Smooth muscle cell (in vitro differentiated cells): ENCODE measurements around the gene SLC35F6. TPM values are rescaled to one million over a fixed set of nuclear protein-coding genes. Genes with fewer than 3 reads are reported as not detected.
A peak's percentile ranks its signal among the peaks of the same experiment; 100 is the strongest.

Experiments
- DNase-seq: peaks from one replicate; lab custom pipeline; 2025; ENCODE audit not compliant: unreplicated experiment; lab: John Stamatoyannopoulos, UW
- H2AFZ ChIP-seq: fragments of 200-600 bp; sonication (generic); 2 replicates; pipeline ENCODE4 v1.6.0; 2016; ENCODE audit warnings: antibody characterized with exemption, low read depth, mild to moderate bottlenecking
- H3F3A ChIP-seq: fragments of 200-600 bp; sonication (generic); 2 replicates; pipeline ENCODE4 v1.6.0; 2017; ENCODE audit warnings: antibody characterized with exemption, low read depth
- H3K27ac ChIP-seq: fragments of 200-600 bp; sonication (generic); 2 replicates; pipeline ENCODE4 v1.5.1; 2016; ENCODE audit warnings: low read depth, mild to moderate bottlenecking
- H3K27me3 ChIP-seq: fragments of 200-600 bp; sonication (generic); 2 replicates; pipeline ENCODE4 v1.6.1; 2016; ENCODE audit warnings: low read depth, mild to moderate bottlenecking
- H3K36me3 ChIP-seq: fragments of 200-600 bp; sonication (generic); 2 replicates; pipeline ENCODE4 v1.5.1; 2016; ENCODE audit warnings: low read depth
- H3K4me1 ChIP-seq: fragments of 200-600 bp; sonication (generic); 2 replicates; pipeline ENCODE4 v1.5.1; 2016; ENCODE audit warnings: low read depth
- H3K4me2 ChIP-seq: fragments of 200-600 bp; sonication (generic); 2 replicates; pipeline ENCODE4 v1.6.0; 2016; ENCODE audit warnings: mild to moderate bottlenecking
- H3K4me3 ChIP-seq: fragments of 200-600 bp; sonication (generic); 2 replicates; pipeline ENCODE4 v1.5.1; 2016; ENCODE audit warnings: mild to moderate bottlenecking
- H3K79me2 ChIP-seq: fragments of 200-600 bp; sonication (generic); 2 replicates; pipeline ENCODE4 v1.6.0; 2016; ENCODE audit warnings: low read depth, mild to moderate bottlenecking
- H3K9ac ChIP-seq: fragments of 200-600 bp; sonication (generic); 2 replicates; pipeline ENCODE4 v1.6.0; 2016; ENCODE audit warnings: low read depth
- H3K9me3 ChIP-seq: fragments of 200-600 bp; sonication (generic); replicated peaks from 2 replicates; pipeline ENCODE4 v1.5.1; 2016; ENCODE audit warnings: low read depth
- H4K20me1 ChIP-seq: fragments of 200-600 bp; sonication (generic); 2 replicates; pipeline ENCODE4 v1.6.0; 2016; ENCODE audit warnings: low read depth
- CTCF ChIP-seq: fragments of 200-600 bp; sonication (generic); IDR thresholded peaks from 2 replicates; pipeline ENCODE4 v1.5.1; 2017; ENCODE audit warnings: borderline replicate concordance, mild to moderate bottlenecking, antibody characterized with exemption; ENCODE audit not compliant: insufficient read depth, poor library complexity, severe bottlenecking
- WGBS: methylation state at CpG from one replicate; pipeline ENCODE4 v1.1.7; 2016; ENCODE audit warnings: low lambda C conversion rate; 5-methylcytosine and 5-hydroxymethylcytosine counted together
- polyA plus RNA-seq: library from polyadenylated mRNA; unstranded; fragments of >200 nt; fragmentation: Nextera tagmentation; extraction: Ambion mirVana; gene quantifications from 2 replicates; pipeline ENCODE4 v1.2.1, GENCODE V29; 2016
- total RNA-seq: library from RNA; depleted of rRNA; stranded (reverse); fragments of >200 nt; gene quantifications from 2 replicates; pipeline ENCODE4 v1.2.3, GENCODE V29; 2014

SLC35F6 gene
- total and polyA plus RNA-seq, 2 experiments from 2014 or later: 16.9 to 19.2 TPM

GRCh38 chr2:26801796-26802195, 37.7 kb downstream of the SLC35F6 start:
- H3K36me3 ChIP-seq: no peaks in the 10 kb centered on the region
- no peaks in the 10 kb centered on the region for H3K79me2 ChIP-seq
- H3K9me3 ChIP-seq: no peaks in the 10 kb centered on the region
- H3K4me3 ChIP-seq: no peak overlapping the region
- no peaks in the 10 kb centered on the region for H3F3A ChIP-seq
- no peak for DNase-seq
- H3K27ac ChIP-seq: no peak overlapping the region
- H2AFZ ChIP-seq: no peak overlapping the region
- no peak overlapping the region for H3K4me2 ChIP-seq
- no peak for TF ChIP-seq CTCF
- no peaks in the 10 kb centered on the region for H4K20me1 ChIP-seq
- no peaks in the 10 kb centered on the region for H3K4me1 ChIP-seq
- no peaks in the 10 kb centered on the region for H3K27me3 ChIP-seq
- H3K9ac ChIP-seq: no peak overlapping the region
- WGBS: 99% methylated on average over 7 of the region's 7 CpGs

GRCh38 chr2:26805241-26805676, 41.2 kb downstream of the SLC35F6 start:
- Histone ChIP-seq H3K4me1 (peaks cover 6% of the 10 kb centered on the region), H3K9ac (no peak overlapping the region), H3K4me3 (no peak overlapping the region), H3K27ac (peak overlapping the region; percentile 70), H3K27me3 (no peaks in the 10 kb centered on the region), H3K9me3 (no peaks in the 10 kb centered on the region), H3K79me2 (no peaks in the 10 kb centered on the region), H3K4me2 (no peak overlapping the region), H4K20me1 (no peaks in the 10 kb centered on the region), H2AFZ (no peak overlapping the region), H3K36me3 (no peaks in the 10 kb centered on the region), H3F3A (no peaks in the 10 kb centered on the region)
- no peak for TF ChIP-seq CTCF
- DNase-seq: no peak
- WGBS: 16% methylated on average over 5 of the region's 5 CpGs

GRCh38 chr2:26807788-26808460, 43.8 kb downstream of the SLC35F6 start:
- H2AFZ ChIP-seq: no peak overlapping the region
- no peaks in the 10 kb centered on the region for H3K27me3 ChIP-seq
- no peaks in the 10 kb centered on the region for H4K20me1 ChIP-seq
- no peaks in the 10 kb centered on the region for H3K79me2 ChIP-seq
- H3K9ac ChIP-seq: no peak overlapping the region
- H3K36me3 ChIP-seq: no peaks in the 10 kb centered on the region
- WGBS: 60% methylated on average over 2 of the region's 2 CpGs
- peaks cover 6% of the 10 kb centered on the region for H3K4me1 ChIP-seq
- DNase-seq: no peak
- H3K9me3 ChIP-seq: no peaks in the 10 kb centered on the region
- no peak overlapping the region for H3K27ac ChIP-seq
- no peak for TF ChIP-seq CTCF
- no peak overlapping the region for H3K4me3 ChIP-seq
- H3K4me2 ChIP-seq: no peak overlapping the region
- no peaks in the 10 kb centered on the region for H3F3A ChIP-seq

GRCh38 chr2:26809211-26809610, 45.1 kb downstream of the SLC35F6 start:
- no peaks in the 10 kb centered on the region for H4K20me1 ChIP-seq
- no peak overlapping the region for H2AFZ ChIP-seq
- H3K4me3 ChIP-seq: no peak overlapping the region
- no peak for DNase-seq
- no peaks in the 10 kb centered on the region for H3K9me3 ChIP-seq
- H3K4me1 ChIP-seq: peaks cover 6% of the 10 kb centered on the region
- 88% methylated on average over 3 of the region's 3 CpGs for WGBS
- no peaks in the 10 kb centered on the region for H3K79me2 ChIP-seq
- H3K27me3 ChIP-seq: no peaks in the 10 kb centered on the region
- H3F3A ChIP-seq: no peaks in the 10 kb centered on the region
- no peak overlapping the region for H3K9ac ChIP-seq
- no peak overlapping the region for H3K27ac ChIP-seq
- no peak overlapping the region for H3K4me2 ChIP-seq
- H3K36me3 ChIP-seq: no peaks in the 10 kb centered on the region
- TF ChIP-seq CTCF: no peak
